Large intestine (tissue), 3 donors: ENCODE measurements around the gene RGS6. TPM values are rescaled to one million over a fixed set of nuclear protein-coding genes. Genes with fewer than 3 reads are reported as not detected.

Source experiments
- DNase-seq, 2 donors: peaks; one replicate each; pipeline versions ENCODE4 v3.0.0 to v3.0.0-alpha.2; 2013
- H3K27ac ChIP-seq: one replicate; pipeline ENCODE4 v1.5.1; 2013; ENCODE audit warnings: low read length
- H3K27me3 ChIP-seq: 2 replicates; pipeline ENCODE4 v1.6.1; 2013; ENCODE audit warnings: low read length; ENCODE audit not compliant: control insufficient read depth, insufficient read depth
- H3K36me3 ChIP-seq: 2 replicates; pipeline ENCODE4 v1.6.1; 2013; ENCODE audit warnings: low read length; ENCODE audit not compliant: control insufficient read depth, insufficient read depth
- H3K4me1 ChIP-seq: one replicate; pipeline ENCODE4 v1.6.1; 2013; ENCODE audit warnings: low read length; ENCODE audit not compliant: control insufficient read depth, insufficient read depth
- H3K4me3 ChIP-seq: one replicate; pipeline ENCODE4 v1.5.1; 2013; ENCODE audit warnings: low read length
- H3K9me3 ChIP-seq: one replicate; pipeline ENCODE4 v1.6.1; 2013; ENCODE audit warnings: mild to moderate bottlenecking, low read depth, low read length, moderate library complexity; ENCODE audit not compliant: control insufficient read depth
- WGBS: methylation state at CpG from one replicate; pipeline ENCODE4 v1.1.5; 2013; ENCODE audit warnings: low lambda C conversion rate; ENCODE audit not compliant: insufficient coverage; 5-methylcytosine and 5-hydroxymethylcytosine counted together
- polyA plus RNA-seq: library from polyadenylated mRNA; unstranded; fragments of 120-200 nt; gene quantifications from one replicate; pipeline ENCODE4 v1.2.1, GENCODE V29; 2013

Gene RGS6
- polyA plus RNA-seq, 1 donor: 2.7 TPM

GRCh38 chr14:72141084-72141483 lies 208.9 kb downstream of the RGS6 start:
- H3K27ac ChIP-seq: no peak overlapping the region
- no peaks in the 10 kb centered on the region for H3K4me1 ChIP-seq
- no peak overlapping the region for H3K4me3 ChIP-seq
- no peaks in the 10 kb centered on the region for H3K9me3 ChIP-seq
- WGBS: no CpG with 5 or more reads among the region's 2 CpGs
- no peaks in the 10 kb centered on the region for H3K27me3 ChIP-seq
- DNase-seq: no peak
- no peaks in the 10 kb centered on the region for H3K36me3 ChIP-seq

GRCh38 chr14:72142328-72142727 lies 210.1 kb downstream of the RGS6 start:
- Histone ChIP-seq H3K9me3 (no peaks in the 10 kb centered on the region), H3K27me3 (no peaks in the 10 kb centered on the region), H3K36me3 (no peaks in the 10 kb centered on the region), H3K4me3 (no peak overlapping the region), H3K4me1 (no peaks in the 10 kb centered on the region), H3K27ac (no peak overlapping the region)
- 85% methylated on average over 2 of the region's 2 CpGs for WGBS
- DNase-seq: peak in 1 of 2 donors; percentile 3

GRCh38 chr14:72146241-72146640 lies 214.0 kb downstream of the RGS6 start:
- Histone ChIP-seq H3K4me1 (no peaks in the 10 kb centered on the region), H3K9me3 (no peaks in the 10 kb centered on the region), H3K27me3 (no peaks in the 10 kb centered on the region), H3K4me3 (no peak overlapping the region), H3K27ac (no peak overlapping the region), H3K36me3 (no peaks in the 10 kb centered on the region)
- no peak for DNase-seq

GRCh38 chr14:72154645-72155378 lies 222.6 kb downstream of the RGS6 start:
- no peak for DNase-seq
- H3K9me3 ChIP-seq: no peaks in the 10 kb centered on the region
- H3K27me3 ChIP-seq: no peaks in the 10 kb centered on the region
- H3K27ac ChIP-seq: no peak overlapping the region
- H3K36me3 ChIP-seq: no peaks in the 10 kb centered on the region
- 100% methylated on average over 2 of the region's 10 CpGs for WGBS
- H3K4me3 ChIP-seq: no peak overlapping the region
- H3K4me1 ChIP-seq: no peaks in the 10 kb centered on the region

GRCh38 chr14:72155379-72155993 lies 223.3 kb downstream of the RGS6 start:
- H3K36me3 ChIP-seq: no peaks in the 10 kb centered on the region
- no peak for DNase-seq
- H3K9me3 ChIP-seq: no peaks in the 10 kb centered on the region
- no peak overlapping the region for H3K27ac ChIP-seq
- no peaks in the 10 kb centered on the region for H3K27me3 ChIP-seq
- H3K4me1 ChIP-seq: no peaks in the 10 kb centered on the region
- WGBS: no CpG with 5 or more reads among the region's 3 CpGs
- no peak overlapping the region for H3K4me3 ChIP-seq

- H3K4me3 ChIP-seq: no peak overlapping the region
- H3K4me1 ChIP-seq: no peaks in the 10 kb centered on the region
- H3K36me3 ChIP-seq: no peaks in the 10 kb centered on the region
- no peaks in the 10 kb centered on the region for H3K9me3 ChIP-seq
- 71% methylated on average over 1 of the region's 9 CpGs for WGBS
- no peak for DNase-seq
- no peaks in the 10 kb centered on the region for H3K27me3 ChIP-seq
- H3K27ac ChIP-seq: no peak overlapping the region
Measured at GRCh38 chr14:72164420-72165228, 232.4 kb downstream of the RGS6 start.

GRCh38 chr14:72165229-72165698 lies 233.0 kb downstream of the RGS6 start:
- no peak overlapping the region for H3K27ac ChIP-seq
- WGBS: 80% methylated on average over 1 of the region's 8 CpGs

GRCh38 chr14:72169521-72169920 lies 237.3 kb downstream of the RGS6 start:
- H3K36me3 ChIP-seq: no peaks in the 10 kb centered on the region
- H3K4me1 ChIP-seq: no peaks in the 10 kb centered on the region
- H3K27me3 ChIP-seq: no peaks in the 10 kb centered on the region
- no peak overlapping the region for H3K4me3 ChIP-seq
- no peak overlapping the region for H3K27ac ChIP-seq
- no CpG with 5 or more reads among the region's 3 CpGs for WGBS
- no peaks in the 10 kb centered on the region for H3K9me3 ChIP-seq
- DNase-seq: no peak

More at GRCh38 chr14:72165229-72165698, 233.0 kb downstream of the RGS6 start:
- Histone ChIP-seq H3K4me1 (no peaks in the 10 kb centered on the region), H3K4me3 (no peak overlapping the region), H3K9me3 (no peaks in the 10 kb centered on the region), H3K27me3 (no peaks in the 10 kb centered on the region), H3K36me3 (no peaks in the 10 kb centered on the region)
- no peak for DNase-seq

GRCh38 chr14:72172049-72172448 lies 239.8 kb downstream of the RGS6 start:
- Histone ChIP-seq H3K4me3 (no peak overlapping the region), H3K36me3 (no peaks in the 10 kb centered on the region), H3K9me3 (no peaks in the 10 kb centered on the region), H3K27ac (no peak overlapping the region), H3K4me1 (no peaks in the 10 kb centered on the region), H3K27me3 (no peaks in the 10 kb centered on the region)
- 83% methylated on average over 1 of the region's 5 CpGs for WGBS
- no peak for DNase-seq

- Histone ChIP-seq H3K4me1 (no peaks in the 10 kb centered on the region), H3K27me3 (no peaks in the 10 kb centered on the region), H3K9me3 (no peaks in the 10 kb centered on the region), H3K36me3 (no peaks in the 10 kb centered on the region), H3K27ac (no peak overlapping the region), H3K4me3 (no peak overlapping the region)
- no CpG with 5 or more reads among the region's 3 CpGs for WGBS
- no peak for DNase-seq
Measured at GRCh38 chr14:72172597-72172996, 240.4 kb downstream of the RGS6 start.
